GM21360 (cell line): ENCODE measurements around the gene PPP1R14C.

Experiments
- ATAC-seq: cut with Tn5 transposase; IDR thresholded peaks from one replicate; pipeline ENCODE4 v1.9.1; 2021; ENCODE audit warnings: mild to moderate bottlenecking, moderate library complexity; ENCODE audit not compliant: unreplicated experiment

Gene PPP1R14C

GRCh38 chr6:150245148-150245935 is 102.5 kb downstream of the PPP1R14C start:
- ATAC-seq = no peak

- no peak for ATAC-seq
Observed at GRCh38 chr6:150247803-150248202, 105.0 kb downstream of the PPP1R14C start.

- ATAC-seq = no peak
Observed at GRCh38 chr6:150248300-150248699, 105.5 kb downstream of the PPP1R14C start.

GRCh38 chr6:150249261-150249660 is 106.4 kb downstream of the PPP1R14C start:
- no peak for ATAC-seq

- ATAC-seq = no peak
Observed at GRCh38 chr6:150250826-150251225, 108.0 kb downstream of the PPP1R14C start.

- ATAC-seq = no peak
Observed at GRCh38 chr6:150251566-150252186, 108.8 kb downstream of the PPP1R14C start.

GRCh38 chr6:150252714-150253444 is 110.0 kb downstream of the PPP1R14C start:
- ATAC-seq = peak; percentile 49

- no peak for ATAC-seq
Observed at GRCh38 chr6:150253489-150253888, 110.6 kb downstream of the PPP1R14C start.

- ATAC-seq = no peak
Observed at GRCh38 chr6:150254770-150255169, 111.9 kb downstream of the PPP1R14C start.

GRCh38 chr6:150255840-150256239 is 113.0 kb downstream of the PPP1R14C start:
- ATAC-seq = no peak

- no peak for ATAC-seq
Observed at GRCh38 chr6:150256618-150257272, 113.9 kb downstream of the PPP1R14C start.

- ATAC-seq = no peak
Observed at GRCh38 chr6:150258381-150258780, 115.5 kb downstream of the PPP1R14C start.

- no peak for ATAC-seq
Observed at GRCh38 chr6:150260931-150261330, 118.1 kb downstream of the PPP1R14C start.

GRCh38 chr6:150261997-150262697 is 119.3 kb downstream of the PPP1R14C start:
- ATAC-seq = no peak

- no peak for ATAC-seq
Observed at GRCh38 chr6:150263765-150264404, 121.0 kb downstream of the PPP1R14C start.

GRCh38 chr6:150266309-150266708 is 123.5 kb downstream of the PPP1R14C start:
- no peak for ATAC-seq

- ATAC-seq = no peak
Observed at GRCh38 chr6:150266963-150267685, 124.3 kb downstream of the PPP1R14C start.

- ATAC-seq = no peak
Observed at GRCh38 chr6:150267686-150268561, 125.1 kb downstream of the PPP1R14C start.
